ENCODE data around the gene SDCBP2.

Gene SDCBP2

GRCh38 chr20:1317545-1318255 lies 11.2 kb downstream of the SDCBP2 start:
- TF ChIP-seq ESRRG (CRISPR knock-in tag; IDR thresholded peaks at IDR 0.05) (no peak), ZNF565 (CRISPR knock-in tag; conservative IDR thresholded peaks at IDR 0.05; ENCODE audit: low read depth) (no peak), ISL1 (CRISPR knock-in tag; IDR thresholded peaks at IDR 0.05) (no peak), TCF4 (CRISPR knock-in tag; IDR thresholded peaks at IDR 0.05; ENCODE audit: borderline replicate concordance) (no peak), ZFP30 (CRISPR knock-in tag; IDR thresholded peaks at IDR 0.05) (no peak)
- no peak for ATAC-seq

- no peak for ATAC-seq
- TF ChIP-seq ZC3H10 (CRISPR knock-in tag; IDR thresholded peaks at IDR 0.05) (no peak), ARNTL (CRISPR knock-in tag; IDR thresholded peaks at IDR 0.05; ENCODE audit: borderline replicate concordance, low read depth) (no peak), SNAI2 (CRISPR knock-in tag; IDR thresholded peaks at IDR 0.05) (no peak), ZFP30 (CRISPR knock-in tag; IDR thresholded peaks at IDR 0.05) (no peak), ESRRG (CRISPR knock-in tag; IDR thresholded peaks at IDR 0.05) (no peak)
- TF ChIP-seq, protein P1, sequence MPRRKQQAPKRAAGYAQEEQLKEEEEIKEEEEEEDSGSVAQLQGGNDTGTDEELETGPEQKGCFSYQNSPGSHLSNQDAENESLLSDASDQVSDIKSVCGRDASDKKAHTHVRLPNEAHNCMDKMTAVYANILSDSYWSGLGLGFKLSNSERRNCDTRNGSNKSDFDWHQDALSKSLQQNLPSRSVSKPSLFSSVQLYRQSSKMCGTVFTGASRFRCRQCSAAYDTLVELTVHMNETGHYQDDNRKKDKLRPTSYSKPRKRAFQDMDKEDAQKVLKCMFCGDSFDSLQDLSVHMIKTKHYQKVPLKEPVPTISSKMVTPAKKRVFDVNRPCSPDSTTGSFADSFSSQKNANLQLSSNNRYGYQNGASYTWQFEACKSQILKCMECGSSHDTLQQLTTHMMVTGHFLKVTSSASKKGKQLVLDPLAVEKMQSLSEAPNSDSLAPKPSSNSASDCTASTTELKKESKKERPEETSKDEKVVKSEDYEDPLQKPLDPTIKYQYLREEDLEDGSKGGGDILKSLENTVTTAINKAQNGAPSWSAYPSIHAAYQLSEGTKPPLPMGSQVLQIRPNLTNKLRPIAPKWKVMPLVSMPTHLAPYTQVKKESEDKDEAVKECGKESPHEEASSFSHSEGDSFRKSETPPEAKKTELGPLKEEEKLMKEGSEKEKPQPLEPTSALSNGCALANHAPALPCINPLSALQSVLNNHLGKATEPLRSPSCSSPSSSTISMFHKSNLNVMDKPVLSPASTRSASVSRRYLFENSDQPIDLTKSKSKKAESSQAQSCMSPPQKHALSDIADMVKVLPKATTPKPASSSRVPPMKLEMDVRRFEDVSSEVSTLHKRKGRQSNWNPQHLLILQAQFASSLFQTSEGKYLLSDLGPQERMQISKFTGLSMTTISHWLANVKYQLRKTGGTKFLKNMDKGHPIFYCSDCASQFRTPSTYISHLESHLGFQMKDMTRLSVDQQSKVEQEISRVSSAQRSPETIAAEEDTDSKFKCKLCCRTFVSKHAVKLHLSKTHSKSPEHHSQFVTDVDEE (CRISPR knock-in tag; IDR thresholded peaks at IDR 0.05), result no peak
These were observed 13.1 kb downstream of the SDCBP2 start for GRCh38 chr20:1315804-1316203.

- TF ChIP-seq TOX (CRISPR knock-in tag; IDR thresholded peaks at IDR 0.05; ENCODE audit: borderline replicate concordance), result no peak
- TF ChIP-seq, protein P1 (CRISPR knock-in tag; IDR thresholded peaks at IDR 0.05), result no peak
- no peak for TF ChIP-seq ZFP30 (CRISPR knock-in tag; IDR thresholded peaks at IDR 0.05)
- no peak for TF ChIP-seq TCF4 (CRISPR knock-in tag; IDR thresholded peaks at IDR 0.05; ENCODE audit: borderline replicate concordance)
- TF ChIP-seq ESRRG (CRISPR knock-in tag; IDR thresholded peaks at IDR 0.05), result no peak
- no peak for TF ChIP-seq OSR1 (CRISPR knock-in tag; IDR thresholded peaks at IDR 0.05)
- no peak for TF ChIP-seq ISL1 (CRISPR knock-in tag; IDR thresholded peaks at IDR 0.05)
- no peak for TF ChIP-seq RARB (CRISPR knock-in tag; IDR thresholded peaks at IDR 0.05)
- no peak for TF ChIP-seq ZC3H10 (CRISPR knock-in tag; IDR thresholded peaks at IDR 0.05)
- no peak for TF ChIP-seq GLIS3 (CRISPR knock-in tag; IDR thresholded peaks at IDR 0.05)
- no peak for TF ChIP-seq ZNF8 (CRISPR knock-in tag; IDR thresholded peaks at IDR 0.05)
- no peak for TF ChIP-seq ZNF70 (CRISPR knock-in tag; IDR thresholded peaks at IDR 0.05)
- TF ChIP-seq, protein P2, sequence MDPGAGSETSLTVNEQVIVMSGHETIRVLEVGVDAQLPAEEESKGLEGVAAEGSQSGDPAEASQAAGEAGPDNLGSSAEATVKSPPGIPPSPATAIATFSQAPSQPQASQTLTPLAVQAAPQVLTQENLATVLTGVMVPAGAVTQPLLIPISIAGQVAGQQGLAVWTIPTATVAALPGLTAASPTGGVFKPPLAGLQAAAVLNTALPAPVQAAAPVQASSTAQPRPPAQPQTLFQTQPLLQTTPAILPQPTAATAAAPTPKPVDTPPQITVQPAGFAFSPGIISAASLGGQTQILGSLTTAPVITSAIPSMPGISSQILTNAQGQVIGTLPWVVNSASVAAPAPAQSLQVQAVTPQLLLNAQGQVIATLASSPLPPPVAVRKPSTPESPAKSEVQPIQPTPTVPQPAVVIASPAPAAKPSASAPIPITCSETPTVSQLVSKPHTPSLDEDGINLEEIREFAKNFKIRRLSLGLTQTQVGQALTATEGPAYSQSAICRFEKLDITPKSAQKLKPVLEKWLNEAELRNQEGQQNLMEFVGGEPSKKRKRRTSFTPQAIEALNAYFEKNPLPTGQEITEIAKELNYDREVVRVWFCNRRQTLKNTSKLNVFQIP (CRISPR knock-in tag; IDR thresholded peaks at IDR 0.05; ENCODE audit: borderline replicate concordance, low read depth), result no peak
- TF ChIP-seq, protein P3, sequence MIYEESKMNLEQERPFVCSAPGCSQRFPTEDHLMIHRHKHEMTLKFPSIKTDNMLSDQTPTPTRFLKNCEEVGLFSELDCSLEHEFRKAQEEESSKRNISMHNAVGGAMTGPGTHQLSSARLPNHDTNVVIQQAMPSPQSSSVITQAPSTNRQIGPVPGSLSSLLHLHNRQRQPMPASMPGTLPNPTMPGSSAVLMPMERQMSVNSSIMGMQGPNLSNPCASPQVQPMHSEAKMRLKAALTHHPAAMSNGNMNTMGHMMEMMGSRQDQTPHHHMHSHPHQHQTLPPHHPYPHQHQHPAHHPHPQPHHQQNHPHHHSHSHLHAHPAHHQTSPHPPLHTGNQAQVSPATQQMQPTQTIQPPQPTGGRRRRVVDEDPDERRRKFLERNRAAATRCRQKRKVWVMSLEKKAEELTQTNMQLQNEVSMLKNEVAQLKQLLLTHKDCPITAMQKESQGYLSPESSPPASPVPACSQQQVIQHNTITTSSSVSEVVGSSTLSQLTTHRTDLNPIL (CRISPR knock-in tag; IDR thresholded peaks at IDR 0.05; ENCODE audit: low read depth), result no peak
- no peak for TF ChIP-seq SNAI2 (CRISPR knock-in tag; IDR thresholded peaks at IDR 0.05)
- TF ChIP-seq PATZ1 (CRISPR knock-in tag; IDR thresholded peaks at IDR 0.05; ENCODE audit: borderline replicate concordance), result no peak
- peak; percentile 93 for ATAC-seq
These were observed 15.5 kb downstream of the SDCBP2 start for GRCh38 chr20:1313236-1313964.
